HFFc6 (cell line): ENCODE data around the gene CD55. TPM values are rescaled to one million over a fixed set of nuclear protein-coding genes. Genes with fewer than 3 reads are reported as not detected.

Experiments
- DNase-seq: peaks from one replicate; pipeline ENCODE4 v3.0.0-alpha.2; 2018
- H3K27ac Mint-ChIP-seq: 2 replicates; pipeline ENCODE4 v1.8.0; 2020; ENCODE audit warnings: mild to moderate bottlenecking, mixed read lengths
- H3K27me3 Mint-ChIP-seq: 2 replicates; pipeline ENCODE4 v1.8.0; 2021; ENCODE audit warnings: mild to moderate bottlenecking, moderate library complexity, mixed read lengths; ENCODE audit not compliant: insufficient read depth
- H3K36me3 Mint-ChIP-seq: 2 replicates; pipeline ENCODE4 v1.8.0; 2021; ENCODE audit warnings: low read depth, mixed read lengths
- H3K4me1 Mint-ChIP-seq: 2 replicates; pipeline ENCODE4 v1.8.0; 2020; ENCODE audit warnings: low read depth, mixed read lengths
- H3K4me3 Mint-ChIP-seq: 2 replicates; pipeline ENCODE4 v1.8.0; 2020; ENCODE audit warnings: mild to moderate bottlenecking, moderate library complexity, mixed read lengths
- H3K9me3 Mint-ChIP-seq: 2 replicates; pipeline ENCODE4 v1.8.0; 2020; ENCODE audit warnings: mild to moderate bottlenecking, mixed read lengths
- total RNA-seq, 6 experiments: library from RNA; stranded (reverse); fragmentation: NEBNext Ultra II Directional; extraction: Animal tissue kit (Norgen Biotek cat#: 25700); gene quantifications; 2 replicates in 1 of 6; 3 replicates in 5 of 6; pipeline ENCODE4 v1.2.3, GENCODE V29; 2021
- TF ChIP-seq, protein P1 (sequence below): fragments of 200-600 bp; sonication (generic); IDR thresholded peaks from 2 replicates; pipeline ENCODE4 v1.5.0; 2021; ENCODE audit warnings: antibody characterized with exemption, mild to moderate bottlenecking

The CD55 gene
- total RNA-seq, 6 experiments from 2014 or later, result 13.7 to 26.1 (median 18.8) TPM

DNA sequence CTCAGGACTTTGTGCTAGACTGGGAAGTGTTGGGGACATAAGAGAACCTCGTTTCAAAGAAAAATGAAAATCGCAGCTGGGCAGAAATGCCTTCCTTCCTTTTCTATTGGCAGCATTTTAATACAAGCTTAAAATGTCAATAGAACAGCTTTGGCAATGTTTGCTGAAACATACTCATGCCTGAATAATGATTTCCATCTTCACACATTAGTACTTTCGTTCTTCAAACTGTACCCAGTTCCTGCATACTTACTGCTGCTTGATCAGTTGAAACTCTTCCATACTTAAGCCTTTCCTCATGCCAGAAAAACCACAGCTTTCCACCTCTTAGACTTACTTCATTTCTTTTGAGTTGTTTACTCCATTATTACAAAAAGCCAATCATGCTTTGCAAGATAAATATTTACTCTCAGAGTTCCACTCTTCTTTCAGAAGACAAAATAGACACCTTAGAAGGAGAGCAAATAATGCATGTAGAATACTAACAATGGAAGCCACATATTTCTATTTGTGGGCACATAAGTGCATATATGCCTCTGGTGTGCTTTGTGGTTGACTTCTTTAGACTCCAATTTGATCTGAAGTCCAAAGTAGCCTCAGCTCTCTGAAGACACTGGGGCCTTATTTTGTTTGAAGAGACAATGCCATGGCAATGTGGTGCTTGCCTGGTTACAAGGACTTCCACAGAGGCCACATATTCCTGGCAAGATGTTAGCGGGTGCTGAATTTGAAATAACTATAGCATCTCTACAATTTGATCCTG lies 22.7 kb upstream of the CD55 start:
- Mint-ChIP-seq H3K4me3 (no peak overlapping the region), H3K27me3 (no peaks in the 10 kb centered on the region; the same call in 1 of the 2 replicates), H3K9me3 (no peaks in the 10 kb centered on the region), H3K36me3 (no peaks in the 10 kb centered on the region), H3K27ac (no peak overlapping the region), H3K4me1 (no peaks in the 10 kb centered on the region)
- no peak for DNase-seq
- TF ChIP-seq, protein P1, sequence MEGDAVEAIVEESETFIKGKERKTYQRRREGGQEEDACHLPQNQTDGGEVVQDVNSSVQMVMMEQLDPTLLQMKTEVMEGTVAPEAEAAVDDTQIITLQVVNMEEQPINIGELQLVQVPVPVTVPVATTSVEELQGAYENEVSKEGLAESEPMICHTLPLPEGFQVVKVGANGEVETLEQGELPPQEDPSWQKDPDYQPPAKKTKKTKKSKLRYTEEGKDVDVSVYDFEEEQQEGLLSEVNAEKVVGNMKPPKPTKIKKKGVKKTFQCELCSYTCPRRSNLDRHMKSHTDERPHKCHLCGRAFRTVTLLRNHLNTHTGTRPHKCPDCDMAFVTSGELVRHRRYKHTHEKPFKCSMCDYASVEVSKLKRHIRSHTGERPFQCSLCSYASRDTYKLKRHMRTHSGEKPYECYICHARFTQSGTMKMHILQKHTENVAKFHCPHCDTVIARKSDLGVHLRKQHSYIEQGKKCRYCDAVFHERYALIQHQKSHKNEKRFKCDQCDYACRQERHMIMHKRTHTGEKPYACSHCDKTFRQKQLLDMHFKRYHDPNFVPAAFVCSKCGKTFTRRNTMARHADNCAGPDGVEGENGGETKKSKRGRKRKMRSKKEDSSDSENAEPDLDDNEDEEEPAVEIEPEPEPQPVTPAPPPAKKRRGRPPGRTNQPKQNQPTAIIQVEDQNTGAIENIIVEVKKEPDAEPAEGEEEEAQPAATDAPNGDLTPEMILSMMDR, result no peak

DNA sequence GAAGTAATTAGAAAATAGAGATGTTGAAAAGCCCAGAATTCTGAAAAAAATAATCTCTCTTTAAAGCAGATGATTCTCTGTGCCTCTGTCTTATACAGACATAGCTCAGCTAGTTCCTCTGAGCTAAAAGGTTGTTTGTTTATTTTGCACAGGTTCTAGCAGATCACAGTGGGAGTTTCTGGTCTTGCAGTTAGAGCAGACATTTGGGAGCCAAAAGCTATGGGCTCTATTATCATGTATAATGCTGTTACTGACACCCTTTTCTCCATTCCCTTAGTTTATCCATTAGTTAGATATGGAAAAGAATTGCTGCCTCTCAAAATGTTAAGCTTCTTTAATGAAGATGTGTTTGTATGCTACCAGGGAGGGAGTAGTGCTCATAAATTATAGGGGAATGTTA lies 20.5 kb upstream of the CD55 start:
- Mint-ChIP-seq H3K27me3 (no peaks in the 10 kb centered on the region; the same call in 1 of the 2 replicates), H3K36me3 (no peaks in the 10 kb centered on the region), H3K4me1 (no peaks in the 10 kb centered on the region), H3K9me3 (no peaks in the 10 kb centered on the region), H3K27ac (no peak overlapping the region), H3K4me3 (no peak overlapping the region)
- TF ChIP-seq, protein P1, result no peak
- no peak for DNase-seq

DNA sequence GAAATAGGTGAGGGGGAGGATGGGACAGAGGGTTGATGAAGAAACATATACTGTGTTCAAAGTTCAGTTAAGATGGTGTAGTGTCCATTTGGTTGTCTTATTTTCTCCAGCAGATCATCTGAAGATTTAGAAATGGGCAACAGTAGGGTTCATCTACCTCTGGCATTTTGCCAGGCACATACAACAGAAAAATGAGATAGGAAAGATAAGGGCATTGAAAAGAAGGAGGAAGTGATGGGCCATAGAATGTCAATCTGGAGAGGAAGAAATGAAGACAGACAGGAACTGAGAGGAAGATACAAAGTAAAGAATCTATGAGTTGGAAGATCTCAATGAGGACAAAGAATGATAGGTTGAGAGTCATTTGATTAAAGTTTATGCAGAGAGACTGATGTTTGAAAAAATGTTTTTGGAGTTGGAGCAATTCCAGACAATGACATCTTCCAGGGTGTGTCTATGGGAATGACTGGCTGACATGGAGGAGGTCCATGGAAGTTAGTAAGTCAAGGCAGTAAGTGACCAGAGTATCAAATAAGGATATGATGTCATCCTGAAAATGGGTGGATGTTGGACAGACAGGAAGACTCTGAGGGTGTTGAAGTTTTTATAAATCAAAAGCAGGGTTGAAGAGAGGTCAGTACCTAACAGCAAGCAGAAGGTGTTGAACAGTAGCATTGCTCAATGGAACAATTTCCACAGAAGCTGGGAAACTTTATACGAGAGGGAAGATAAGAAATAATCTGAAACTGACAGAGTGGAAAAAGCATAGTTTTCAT lies 18.7 kb upstream of the CD55 start:
- DNase-seq, result no peak
- no peak overlapping the region for H3K4me3 Mint-ChIP-seq
- TF ChIP-seq, protein P1, result no peak

DNA sequence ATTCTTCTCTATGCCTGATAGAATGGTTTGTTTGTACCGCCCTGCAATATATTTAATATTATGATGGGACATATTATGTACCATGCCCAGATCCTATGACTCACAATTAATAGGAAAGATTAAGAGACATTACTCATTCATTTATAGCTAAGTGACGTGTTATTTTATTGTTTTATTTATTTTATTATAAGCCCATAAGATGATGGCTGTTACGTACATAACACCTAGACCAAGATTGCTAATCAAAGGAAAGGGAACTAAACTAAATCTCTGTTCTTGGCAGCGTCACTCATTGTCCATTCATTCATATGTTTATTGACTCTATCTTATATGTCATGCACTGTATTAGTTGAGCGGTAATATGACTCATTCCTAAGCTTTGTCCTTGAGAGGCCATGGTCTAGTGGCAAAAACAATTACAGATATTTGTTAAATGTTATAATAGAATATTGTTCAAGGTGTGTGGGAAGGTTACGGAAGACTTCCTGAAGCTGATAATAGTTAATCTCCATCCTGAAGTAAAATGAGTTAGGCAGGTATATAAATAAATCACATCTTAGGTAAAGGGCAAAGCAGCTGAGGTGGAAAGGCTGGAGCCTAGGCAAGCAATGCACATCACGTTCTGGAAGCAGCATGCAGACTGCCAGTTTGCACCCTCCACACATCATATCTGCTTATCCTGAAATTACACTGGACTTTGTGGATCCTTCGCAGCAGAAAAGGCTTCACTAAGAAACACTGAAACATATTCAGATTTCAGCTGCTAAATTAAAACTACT lies 16.6 kb upstream of the CD55 start:
- H3K27ac Mint-ChIP-seq, result no peak overlapping the region
- H3K4me1 Mint-ChIP-seq, result peaks cover 8% of the 10 kb centered on the region
- H3K36me3 Mint-ChIP-seq, result no peaks in the 10 kb centered on the region
- no peak for DNase-seq
- no peaks in the 10 kb centered on the region for H3K9me3 Mint-ChIP-seq
- no peak overlapping the region for H3K4me3 Mint-ChIP-seq
- TF ChIP-seq, protein P1, result no peak
- no peaks in the 10 kb centered on the region for H3K27me3 Mint-ChIP-seq

More for the DNA sequence above, 18.7 kb upstream of the CD55 start:
- Mint-ChIP-seq H3K36me3 (no peaks in the 10 kb centered on the region), H3K4me1 (no peaks in the 10 kb centered on the region), H3K27ac (no peak overlapping the region), H3K9me3 (no peaks in the 10 kb centered on the region), H3K27me3 (no peaks in the 10 kb centered on the region; the same call in 1 of the 2 replicates)

DNA sequence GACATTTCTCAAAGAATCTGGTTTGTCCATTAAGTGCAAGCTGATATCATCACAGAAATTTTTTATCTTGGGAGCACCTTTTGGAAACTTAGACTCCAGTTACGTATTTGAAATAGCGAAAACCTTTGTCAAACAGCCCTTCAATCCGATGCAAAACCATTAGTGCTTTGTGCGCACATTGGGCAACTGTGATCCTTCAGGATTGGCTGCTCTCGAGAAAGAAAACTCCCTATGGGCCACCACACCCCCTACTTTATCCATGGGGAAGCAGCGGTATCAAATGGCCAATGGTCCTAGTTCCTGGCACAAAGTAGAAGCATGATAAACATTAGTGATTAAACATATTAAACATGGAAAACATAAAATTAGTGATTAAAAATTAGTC lies 16.0 kb upstream of the CD55 start:
- Mint-ChIP-seq H3K27ac (no peak overlapping the region), H3K27me3 (no peaks in the 10 kb centered on the region), H3K4me3 (no peak overlapping the region), H3K36me3 (no peaks in the 10 kb centered on the region), H3K9me3 (no peaks in the 10 kb centered on the region), H3K4me1 (peaks cover 13% of the 10 kb centered on the region)
- TF ChIP-seq, protein P1, result no peak
- DNase-seq, result no peak
